Measurements from ENCODE around the gene TPPP2. TPM values are rescaled to one million over a fixed set of nuclear protein-coding genes. Genes with fewer than 3 reads are reported as not detected.
"Not testable (repeated sequence)": the region's sequence is repeated elsewhere in the genome, so short reads cannot be mapped to it uniquely, and the experiment has no call there.

TPPP2 gene
- total RNA-seq, 2 experiments from 2014 or later = not detected

- no peak for DNase-seq
- Mint-ChIP-seq H3K36me3 (no peaks in the 10 kb centered on the region), H3K4me3 (no peak overlapping the region), H3K9me3 (no peaks in the 10 kb centered on the region), H3K27me3 (peaks cover 6% of the 10 kb centered on the region), H3K4me1 (peaks cover 2% of the 10 kb centered on the region), H3K27ac (no peak overlapping the region)
Observed at GRCh38 chr14:21040370-21040925, 10.4 kb downstream of the TPPP2 start.

GRCh38 chr14:21040941-21041340, 10.9 kb downstream of the TPPP2 start:
- H3K4me1 Mint-ChIP-seq, H3K27ac Mint-ChIP-seq, DNase-seq, H3K9me3 Mint-ChIP-seq, H3K4me3 Mint-ChIP-seq, H3K36me3 Mint-ChIP-seq, H3K27me3 Mint-ChIP-seq: not testable (repeated sequence)

- H3K36me3 Mint-ChIP-seq = no peaks in the 10 kb centered on the region
- H3K9me3 Mint-ChIP-seq = no peaks in the 10 kb centered on the region
- DNase-seq = no peak
- peaks cover 6% of the 10 kb centered on the region for H3K27me3 Mint-ChIP-seq
- no peak within 1 kb of the TSS for H3K4me3 Mint-ChIP-seq
- H3K4me1 Mint-ChIP-seq = peaks cover 2% of the 10 kb centered on the region
- H3K27ac Mint-ChIP-seq = no peak within 1 kb of the TSS
Observed at GRCh38 chr14:21041676-21042433, 11.8 kb downstream of the TPPP2 start, which contains the start of gene RNASE7. Gene RNASE7, plus strand, starts transcription at chr14:21042362. Its CDS starts 631 bp downstream, at chr14:21042993.

GRCh38 chr14:21042918-21043317, 12.9 kb downstream of the TPPP2 start:
- H3K4me1 Mint-ChIP-seq = peaks cover 2% of the 10 kb centered on the region
- H3K27ac Mint-ChIP-seq = no peak overlapping the region
- no peaks in the 10 kb centered on the region for H3K36me3 Mint-ChIP-seq
- no peak overlapping the region for H3K4me3 Mint-ChIP-seq
- no peaks in the 10 kb centered on the region for H3K9me3 Mint-ChIP-seq
- no peak for DNase-seq
- H3K27me3 Mint-ChIP-seq = peaks cover 6% of the 10 kb centered on the region

GRCh38 chr14:21043387-21043973, 13.5 kb downstream of the TPPP2 start:
- H3K4me3 Mint-ChIP-seq = no peak overlapping the region
- peaks cover 2% of the 10 kb centered on the region for H3K4me1 Mint-ChIP-seq
- H3K9me3 Mint-ChIP-seq = no peaks in the 10 kb centered on the region
- no peaks in the 10 kb centered on the region for H3K36me3 Mint-ChIP-seq
- H3K27ac Mint-ChIP-seq = no peak overlapping the region
- H3K27me3 Mint-ChIP-seq = peaks cover 6% of the 10 kb centered on the region
- DNase-seq = no peak

GRCh38 chr14:21043974-21044618, 14.1 kb downstream of the TPPP2 start:
- peaks cover 2% of the 10 kb centered on the region for H3K4me1 Mint-ChIP-seq
- DNase-seq = no peak
- H3K27me3 Mint-ChIP-seq = peaks cover 6% of the 10 kb centered on the region
- H3K36me3 Mint-ChIP-seq = no peaks in the 10 kb centered on the region
- H3K4me3 Mint-ChIP-seq = no peak overlapping the region
- H3K9me3 Mint-ChIP-seq = no peaks in the 10 kb centered on the region
- no peak overlapping the region for H3K27ac Mint-ChIP-seq

GRCh38 chr14:21047378-21047781, 17.4 kb downstream of the TPPP2 start:
- DNase-seq = no peak
- Mint-ChIP-seq H3K27me3 (peaks cover 4% of the 10 kb centered on the region), H3K27ac (no peak overlapping the region), H3K4me1 (peaks cover 2% of the 10 kb centered on the region), H3K4me3 (no peak overlapping the region), H3K36me3 (no peaks in the 10 kb centered on the region), H3K9me3 (no peaks in the 10 kb centered on the region)

GRCh38 chr14:21048638-21049037, 18.6 kb downstream of the TPPP2 start:
- Mint-ChIP-seq H3K4me1 (peaks cover 2% of the 10 kb centered on the region), H3K27me3 (no peaks in the 10 kb centered on the region), H3K27ac (no peak overlapping the region), H3K36me3 (no peaks in the 10 kb centered on the region), H3K4me3 (no peak overlapping the region), H3K9me3 (no peaks in the 10 kb centered on the region)
- DNase-seq = no peak

- Mint-ChIP-seq H3K27me3 (no peaks in the 10 kb centered on the region), H3K4me1 (no peaks in the 10 kb centered on the region), H3K4me3 (no peak overlapping the region), H3K27ac (no peak overlapping the region), H3K9me3 (no peaks in the 10 kb centered on the region), H3K36me3 (no peaks in the 10 kb centered on the region)
- DNase-seq = no peak
Observed at GRCh38 chr14:21049271-21049673, 19.3 kb downstream of the TPPP2 start.

GRCh38 chr14:21050597-21050996, 20.6 kb downstream of the TPPP2 start:
- no peak for DNase-seq
- Mint-ChIP-seq H3K27me3 (no peaks in the 10 kb centered on the region), H3K9me3 (no peaks in the 10 kb centered on the region), H3K36me3 (no peaks in the 10 kb centered on the region), H3K4me3 (no peak overlapping the region), H3K4me1 (no peaks in the 10 kb centered on the region), H3K27ac (no peak overlapping the region)

GRCh38 chr14:21053184-21054122, 23.4 kb downstream of the TPPP2 start:
- H3K4me3 Mint-ChIP-seq = no peak overlapping the region
- DNase-seq = no peak
- no peaks in the 10 kb centered on the region for H3K27me3 Mint-ChIP-seq
- no peaks in the 10 kb centered on the region for H3K36me3 Mint-ChIP-seq
- H3K4me1 Mint-ChIP-seq = no peaks in the 10 kb centered on the region
- no peak overlapping the region for H3K27ac Mint-ChIP-seq
- no peaks in the 10 kb centered on the region for H3K9me3 Mint-ChIP-seq

- Mint-ChIP-seq H3K36me3 (no peaks in the 10 kb centered on the region), H3K4me3 (no peak overlapping the region), H3K4me1 (no peaks in the 10 kb centered on the region), H3K27ac (no peak overlapping the region), H3K27me3 (no peaks in the 10 kb centered on the region), H3K9me3 (no peaks in the 10 kb centered on the region)
- DNase-seq = no peak
Observed at GRCh38 chr14:21054123-21054767, 24.2 kb downstream of the TPPP2 start.

GRCh38 chr14:21054768-21055145, 24.7 kb downstream of the TPPP2 start:
- H3K27me3 Mint-ChIP-seq = no peaks in the 10 kb centered on the region
- no peak for DNase-seq
- H3K27ac Mint-ChIP-seq = no peak overlapping the region
- H3K9me3 Mint-ChIP-seq = no peaks in the 10 kb centered on the region
- H3K36me3 Mint-ChIP-seq = no peaks in the 10 kb centered on the region
- H3K4me3 Mint-ChIP-seq = no peak overlapping the region
- H3K4me1 Mint-ChIP-seq = no peaks in the 10 kb centered on the region

- peaks cover 3% of the 10 kb centered on the region for H3K27me3 Mint-ChIP-seq
- H3K36me3 Mint-ChIP-seq = no peaks in the 10 kb centered on the region
- H3K9me3 Mint-ChIP-seq = no peaks in the 10 kb centered on the region
- H3K4me1 Mint-ChIP-seq = no peaks in the 10 kb centered on the region
- DNase-seq = no peak
- H3K4me3 Mint-ChIP-seq = no peak overlapping the region
- no peak overlapping the region for H3K27ac Mint-ChIP-seq
Observed at GRCh38 chr14:21055432-21056117, 25.6 kb downstream of the TPPP2 start.
